ENCODE results near the gene RUNX1.

The RUNX1 gene

DNA sequence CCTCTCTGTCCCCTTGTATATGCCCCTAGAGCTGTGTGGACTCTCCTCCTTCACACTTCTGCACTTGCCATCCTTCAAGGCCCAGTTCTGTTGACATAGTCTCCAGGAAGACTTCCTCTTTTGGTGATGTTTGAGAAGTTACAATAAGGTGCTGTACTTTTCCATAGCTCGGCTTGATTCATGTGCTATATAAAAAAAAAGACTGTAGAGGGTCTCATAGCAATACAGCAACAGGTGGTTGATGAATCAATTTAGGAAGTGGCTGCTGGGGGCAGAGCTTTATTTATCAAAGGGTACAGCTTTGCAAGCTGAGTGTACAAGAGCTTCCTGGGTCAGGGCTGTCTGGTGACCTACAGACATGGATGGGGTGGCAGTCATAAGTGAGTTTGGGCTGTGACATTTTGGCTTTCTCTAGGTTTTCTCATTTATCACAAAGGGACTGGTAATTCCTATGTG is 102.7 kb downstream of the RUNX1 start:
- DNase-seq (ENCODE audit: low spot score): no peak

DNA sequence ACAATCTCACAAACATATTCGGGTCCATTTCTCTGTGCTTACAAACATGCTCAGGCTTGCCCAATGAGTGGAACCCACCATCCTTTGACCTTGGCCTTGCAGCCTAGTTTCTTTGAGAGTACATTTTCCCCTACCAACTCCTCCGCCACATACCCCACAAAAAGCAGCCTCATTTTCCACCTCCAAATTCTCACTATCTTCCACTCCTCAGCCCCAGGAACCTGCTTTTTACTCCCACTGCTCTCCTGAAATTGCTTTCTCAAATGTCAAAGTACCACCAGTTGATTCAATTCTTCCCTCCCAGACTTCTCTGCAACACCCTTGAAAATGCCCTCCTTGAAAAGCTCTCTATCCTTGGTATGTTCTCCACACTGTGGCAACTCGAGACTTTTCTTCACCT is 103.8 kb downstream of the RUNX1 start:
- no peak for DNase-seq (ENCODE audit: low spot score)

DNA sequence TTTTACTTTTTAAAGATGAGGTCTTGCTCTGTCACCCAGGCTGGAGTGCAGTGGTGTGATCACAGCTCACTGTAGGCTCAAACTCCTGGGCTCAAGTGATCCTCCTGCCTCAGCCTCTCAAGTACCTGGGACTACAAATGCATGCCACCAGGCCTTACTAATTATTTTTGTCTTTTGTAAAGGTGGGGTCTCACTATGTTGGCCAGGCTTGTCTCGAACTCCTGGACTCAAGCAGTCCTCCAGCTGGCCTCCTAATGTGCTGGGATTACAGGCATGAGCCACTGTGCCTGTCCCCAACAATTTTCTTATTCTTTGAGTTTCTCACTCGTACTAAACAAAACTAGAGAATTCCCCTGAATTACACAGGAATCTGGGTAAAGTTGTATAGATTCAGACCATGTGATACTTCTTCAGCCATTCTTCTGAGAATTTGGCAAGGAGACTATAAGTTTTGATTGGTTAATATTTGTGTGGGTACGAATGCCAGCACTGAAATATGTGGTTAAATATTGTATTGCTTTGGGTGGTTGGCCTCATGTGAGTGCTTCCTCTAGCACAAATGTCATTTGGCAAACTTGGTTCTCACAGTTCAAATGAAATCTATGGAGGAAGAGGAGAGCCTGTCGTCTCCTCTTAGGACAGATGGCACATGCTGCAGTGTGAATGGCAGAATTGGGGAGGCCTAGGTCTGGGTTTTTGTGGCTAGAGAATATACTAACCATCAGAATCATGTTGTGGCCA is 104.9 kb downstream of the RUNX1 start:
- DNase-seq (ENCODE audit: low spot score): no peak

DNA sequence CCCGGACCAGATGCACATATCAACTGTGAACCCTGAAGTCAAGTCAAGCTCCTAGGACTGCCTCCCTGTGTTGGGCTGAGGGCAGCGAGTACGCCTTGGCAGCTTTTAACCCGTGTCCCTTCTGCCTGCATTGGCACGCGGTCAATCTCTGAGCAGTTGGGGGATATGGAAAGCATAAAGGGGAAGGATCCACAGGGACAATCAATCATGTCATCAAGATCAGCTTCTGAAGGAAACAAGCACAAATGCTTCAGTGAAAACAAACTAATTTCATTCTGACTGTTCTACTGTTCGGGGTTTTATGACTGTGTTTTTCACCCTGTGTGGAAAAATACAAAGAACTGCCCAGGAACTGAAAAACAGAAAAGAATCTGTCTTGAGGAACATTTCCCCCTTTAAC is 106.2 kb downstream of the RUNX1 start:
- no peak for DNase-seq (ENCODE audit: low spot score)

DNA sequence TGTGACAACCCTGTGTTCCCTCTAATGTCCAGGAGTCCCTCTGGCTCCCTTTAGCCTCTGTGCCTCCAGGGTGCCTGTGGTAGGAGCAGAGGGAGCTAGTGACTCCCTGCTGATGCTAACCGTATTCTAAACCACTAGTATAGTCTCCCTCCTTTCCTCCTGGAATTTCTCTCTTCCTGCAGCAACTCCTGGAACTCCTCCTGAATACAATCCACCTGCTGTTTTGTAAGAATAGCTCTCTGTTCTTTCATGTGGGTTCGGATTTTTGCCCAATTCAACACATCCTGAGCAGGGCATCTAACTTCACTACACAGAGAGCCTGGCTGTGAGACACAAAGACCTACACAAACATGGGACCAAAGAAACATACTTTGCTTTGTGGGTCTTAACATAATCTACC is 107.9 kb downstream of the RUNX1 start:
- DNase-seq (ENCODE audit: low spot score): no peak

DNA sequence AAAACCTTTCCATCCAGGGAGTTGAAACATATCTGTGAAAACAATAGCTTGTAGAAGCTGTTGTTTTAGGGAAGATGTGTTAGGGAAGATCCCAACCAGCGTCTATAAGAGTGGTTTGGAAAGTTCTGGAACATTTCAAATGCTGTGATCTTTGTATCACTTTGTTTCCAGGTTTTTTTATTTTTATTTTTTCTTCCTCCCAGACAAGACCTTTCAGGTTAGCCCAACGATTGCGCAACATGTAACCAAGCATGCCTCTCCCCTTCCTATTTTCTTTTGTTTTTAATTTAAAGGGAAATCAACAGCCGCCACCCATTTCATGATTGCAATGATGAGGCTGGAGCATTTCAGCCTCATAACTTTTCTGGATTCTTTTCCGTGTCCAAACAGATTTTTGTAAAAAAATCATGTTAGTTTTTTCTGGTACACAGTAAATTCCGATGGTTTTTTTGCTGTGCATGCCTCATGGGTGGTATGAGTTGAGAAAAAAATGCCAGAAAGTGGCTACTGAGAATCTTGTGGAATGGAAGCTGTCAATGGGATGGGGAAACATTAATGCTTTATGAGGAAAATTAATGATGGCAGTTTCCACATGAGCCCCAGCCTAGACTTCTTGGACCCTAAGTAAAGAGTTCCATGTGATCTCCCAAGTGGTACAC is 109.3 kb downstream of the RUNX1 start:
- DNase-seq (ENCODE audit: low spot score): no peak

DNA sequence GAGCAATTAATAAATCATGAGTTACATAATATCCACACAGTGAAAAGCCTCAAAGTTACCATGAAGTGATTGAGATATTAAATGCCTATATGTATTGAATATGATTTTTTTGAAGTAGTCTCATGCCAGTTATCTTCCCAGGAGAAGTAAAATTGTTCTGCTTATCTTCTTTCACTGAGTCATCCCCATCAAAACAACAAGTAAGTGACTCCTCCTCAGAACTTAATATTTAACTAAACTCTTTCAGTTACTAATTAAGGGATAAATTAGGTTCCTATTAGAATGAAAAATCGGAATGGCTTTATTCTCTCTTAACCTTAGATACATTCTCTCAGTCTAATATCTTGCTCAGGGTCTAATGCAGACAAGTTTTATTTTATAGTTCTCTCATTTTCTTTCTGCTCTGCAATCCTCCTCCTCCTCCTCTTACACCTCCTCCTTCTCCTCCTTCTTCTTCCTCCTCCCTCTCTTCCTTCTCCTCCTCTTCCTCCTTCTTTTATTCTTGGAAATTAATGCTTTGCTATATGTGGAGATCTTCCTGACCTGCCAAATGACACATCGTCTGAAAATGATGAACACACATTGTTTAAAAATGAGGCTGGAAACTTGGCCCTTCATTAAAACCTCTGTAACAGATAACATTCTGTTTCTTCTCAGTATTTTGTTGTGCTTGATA is 110.9 kb downstream of the RUNX1 start:
- DNase-seq (ENCODE audit: low spot score): no peak

DNA sequence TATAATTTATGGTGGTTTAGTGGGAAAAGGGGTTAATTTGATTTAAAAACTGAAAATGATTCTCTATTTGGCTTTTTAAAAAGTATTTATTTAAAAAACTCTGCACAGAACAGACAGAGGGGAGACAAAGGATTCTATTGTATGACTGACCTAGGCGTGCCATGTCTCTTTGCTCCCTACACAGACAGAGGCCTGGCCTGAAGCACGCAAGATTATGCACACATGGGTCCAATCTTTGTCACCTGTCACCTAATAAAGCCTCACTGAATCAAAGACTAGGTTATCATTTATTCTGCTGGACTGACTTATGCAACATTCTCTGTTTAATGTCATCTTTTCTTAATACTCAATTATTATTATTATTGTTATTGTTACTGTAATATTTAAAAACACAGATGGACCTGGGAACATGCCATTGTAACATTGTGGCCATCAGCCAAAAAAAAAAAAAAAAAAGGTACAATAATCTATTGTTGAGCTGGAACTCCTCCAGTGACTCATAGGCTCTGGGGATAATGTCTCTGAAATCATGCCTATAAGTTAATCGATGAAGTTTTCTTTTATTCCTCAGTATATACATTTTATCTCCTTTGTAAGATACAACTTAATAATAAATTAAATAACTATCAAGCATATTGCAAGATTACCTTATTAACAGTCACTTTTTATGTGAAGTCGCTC is 112.1 kb downstream of the RUNX1 start:
- no peak for DNase-seq (ENCODE audit: low spot score)

DNA sequence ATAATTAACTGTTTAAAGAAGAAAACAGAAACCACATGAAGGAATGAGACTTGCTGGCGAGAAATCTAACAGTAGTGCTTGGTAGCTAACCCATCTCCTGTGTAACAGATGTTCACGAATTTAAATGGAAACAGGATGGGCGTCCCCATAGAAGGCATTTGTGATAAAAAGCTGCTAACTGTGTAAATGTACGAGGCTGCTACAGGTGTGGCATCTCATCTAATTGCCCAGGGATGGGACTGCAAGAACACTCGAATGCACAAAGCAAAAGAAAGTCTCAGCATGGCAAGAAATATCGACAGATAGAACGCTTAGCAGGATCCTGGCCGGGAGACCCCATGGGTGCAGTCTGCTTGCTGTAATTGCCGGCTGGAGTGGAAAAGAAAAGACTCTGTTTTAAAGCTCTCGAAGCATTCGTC is 112.7 kb downstream of the RUNX1 start:
- DNase-seq (ENCODE audit: low spot score): no peak

DNA sequence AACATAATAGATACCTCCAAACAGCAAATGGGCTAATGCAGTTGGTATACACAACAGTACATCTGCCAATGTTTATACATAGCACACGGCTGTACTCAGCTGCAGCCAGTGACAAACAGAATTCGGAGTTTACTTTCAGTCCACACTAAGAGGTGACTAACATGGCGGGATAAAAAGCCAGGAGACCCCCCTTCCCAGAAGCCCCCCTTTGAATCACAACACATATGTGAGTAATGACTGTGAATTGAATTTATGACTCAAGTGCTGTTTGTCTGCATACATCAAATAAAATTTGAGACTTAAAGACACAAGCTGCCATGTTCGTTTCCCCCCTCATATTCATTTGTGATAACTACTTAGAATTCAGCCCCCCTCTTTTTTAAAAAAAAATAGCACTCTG is 113.2 kb downstream of the RUNX1 start:
- DNase-seq (ENCODE audit: low spot score): no peak

DNA sequence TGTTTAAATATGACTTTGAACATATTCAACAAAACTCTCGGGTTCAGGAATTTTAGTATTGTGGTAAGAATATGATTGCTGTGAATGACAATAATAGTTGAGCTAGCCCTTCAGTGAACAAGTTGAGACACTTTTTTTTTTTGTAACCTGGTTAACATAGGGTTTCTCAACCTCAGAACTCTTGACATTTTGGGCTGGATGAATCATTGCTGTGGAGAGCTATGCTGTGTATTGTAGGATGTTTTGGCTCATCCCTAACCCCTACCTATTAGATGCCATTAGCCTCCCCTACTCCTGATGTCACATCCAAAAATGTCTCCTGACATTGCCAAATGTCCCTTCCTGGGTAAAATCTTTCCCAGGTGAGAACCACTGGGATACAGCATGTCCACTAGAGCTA is 113.7 kb downstream of the RUNX1 start:
- DNase-seq (ENCODE audit: low spot score): no peak

DNA sequence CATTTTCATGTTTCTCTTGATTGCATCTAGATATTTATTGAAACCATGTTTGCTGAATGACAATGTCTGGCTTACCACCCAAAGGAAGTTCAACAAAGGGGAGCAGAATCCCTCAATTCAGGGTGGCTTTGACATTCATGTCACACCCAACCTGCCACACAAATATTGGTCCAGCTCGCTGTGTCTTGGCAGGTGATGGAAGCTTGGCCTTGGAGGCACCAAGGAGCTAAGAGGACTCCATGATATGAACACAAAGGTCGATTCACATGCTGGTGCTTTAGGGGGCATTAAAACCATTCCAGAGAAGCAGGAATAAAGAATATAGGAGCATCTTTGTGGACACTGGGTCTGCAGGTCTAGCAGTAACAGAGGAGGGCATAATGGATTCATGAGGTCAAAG is 114.8 kb downstream of the RUNX1 start:
- DNase-seq (ENCODE audit: low spot score): no peak

DNA sequence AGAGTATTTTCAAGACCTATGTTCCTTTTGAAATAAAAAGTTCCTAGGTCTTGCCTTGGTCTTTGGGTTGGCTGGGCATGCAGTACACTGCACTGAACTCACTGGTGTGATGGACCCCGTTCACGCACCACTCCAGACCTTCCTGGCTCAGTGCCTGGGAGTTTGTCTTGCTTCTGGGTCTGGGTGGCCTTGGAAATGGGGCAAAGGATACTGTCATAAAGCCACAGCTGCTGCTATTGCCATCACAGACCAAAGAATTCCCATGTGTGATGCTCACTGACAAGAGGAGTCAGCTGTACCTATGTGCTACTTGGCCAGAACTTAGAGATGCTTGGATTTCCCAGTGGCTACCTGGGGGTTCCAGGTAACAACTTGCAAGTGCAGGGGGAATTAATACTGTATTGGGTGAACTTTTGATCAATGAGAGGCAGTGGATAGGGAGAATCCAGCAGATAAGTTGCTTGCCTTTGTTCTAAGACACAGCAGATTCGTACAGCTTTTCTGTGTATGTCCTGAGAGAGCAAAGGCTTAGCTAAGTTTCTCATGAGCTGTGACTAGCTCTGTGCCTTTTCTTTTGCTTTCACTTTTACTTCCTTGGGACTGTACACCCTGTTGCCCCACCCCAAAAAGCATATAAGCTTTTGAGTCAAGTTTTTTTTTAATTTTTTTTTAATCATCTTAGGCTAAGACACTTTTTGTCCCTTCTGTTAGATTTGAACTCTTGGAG is 115.3 kb downstream of the RUNX1 start:
- DNase-seq (ENCODE audit: low spot score): no peak

DNA sequence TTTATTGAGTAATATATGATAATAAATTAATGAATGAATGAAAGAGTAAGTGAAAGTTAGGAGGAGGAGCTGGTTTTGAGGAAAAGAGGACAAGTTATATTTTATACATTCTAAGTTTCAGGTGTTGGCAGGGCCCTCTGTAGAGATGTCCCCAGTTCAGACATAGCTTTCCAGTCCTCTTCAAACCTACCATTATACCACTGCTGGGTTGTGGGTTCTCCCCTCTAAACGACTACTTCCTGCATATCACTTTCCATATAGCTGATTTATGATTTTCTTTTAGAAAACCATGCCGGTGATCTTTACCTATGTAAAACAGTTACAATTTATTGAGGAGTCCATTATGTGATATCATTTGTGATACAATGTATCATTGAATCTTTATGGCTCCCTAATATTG is 116.9 kb downstream of the RUNX1 start:
- no peak for DNase-seq (ENCODE audit: low spot score)

DNA sequence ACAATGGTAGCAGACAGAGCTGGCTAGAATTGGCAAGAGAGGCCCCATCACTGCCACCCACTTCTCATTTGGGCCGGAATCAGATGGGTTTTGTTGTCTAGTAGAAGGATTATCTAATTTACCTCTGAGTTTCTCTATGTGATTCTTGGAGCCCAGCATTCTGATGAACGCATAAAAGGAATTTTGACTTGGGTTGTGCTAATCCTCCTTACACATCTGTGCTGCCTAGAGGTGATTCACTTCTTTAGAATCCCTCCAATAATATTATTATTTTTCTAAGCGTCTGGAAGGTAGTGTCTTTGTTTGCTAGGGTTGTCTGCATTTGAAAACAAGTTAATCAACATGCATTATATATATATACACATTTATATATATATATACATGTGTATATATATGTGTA is 118.1 kb downstream of the RUNX1 start:
- DNase-seq (ENCODE audit: low spot score): no peak

DNA sequence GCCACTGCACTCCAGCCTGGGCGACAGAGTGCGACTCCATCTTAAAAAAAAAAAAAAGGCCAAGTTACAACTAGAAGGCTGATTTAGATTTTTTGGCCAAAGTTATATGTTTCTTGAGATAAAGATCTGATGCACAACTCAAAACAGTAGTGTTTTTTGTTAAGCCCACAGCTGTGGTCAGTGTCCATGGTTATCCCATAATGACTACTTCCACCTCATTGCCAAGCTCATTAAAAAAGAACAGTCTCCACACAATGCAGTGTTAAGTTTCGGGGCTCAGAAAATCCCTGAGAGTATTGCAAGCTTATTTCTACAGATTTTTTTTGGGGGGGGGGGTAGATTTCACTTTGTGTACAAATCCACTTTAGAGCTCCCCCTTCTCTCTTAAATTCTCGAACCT is 120.5 kb downstream of the RUNX1 start:
- no peak for DNase-seq (ENCODE audit: low spot score)

DNA sequence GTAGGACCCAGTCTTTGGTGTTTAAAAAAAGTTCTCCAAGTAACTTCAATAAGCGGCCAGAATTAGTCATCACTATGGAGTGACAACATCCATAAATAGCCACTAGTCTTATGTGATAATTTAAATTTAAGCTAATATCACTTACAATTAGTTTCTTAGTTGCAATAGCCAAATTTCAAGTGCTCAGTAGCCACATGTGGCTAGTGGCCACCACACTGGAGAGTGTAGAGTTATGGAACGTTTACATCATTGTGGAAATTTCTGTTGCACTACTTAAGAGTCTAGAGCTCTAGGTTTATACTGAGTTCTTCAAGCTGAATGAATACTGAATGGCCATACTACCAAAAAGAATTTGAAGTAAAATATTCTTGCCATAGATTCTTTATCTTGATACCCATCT is 121.1 kb downstream of the RUNX1 start:
- DNase-seq (ENCODE audit: low spot score): no peak

DNA sequence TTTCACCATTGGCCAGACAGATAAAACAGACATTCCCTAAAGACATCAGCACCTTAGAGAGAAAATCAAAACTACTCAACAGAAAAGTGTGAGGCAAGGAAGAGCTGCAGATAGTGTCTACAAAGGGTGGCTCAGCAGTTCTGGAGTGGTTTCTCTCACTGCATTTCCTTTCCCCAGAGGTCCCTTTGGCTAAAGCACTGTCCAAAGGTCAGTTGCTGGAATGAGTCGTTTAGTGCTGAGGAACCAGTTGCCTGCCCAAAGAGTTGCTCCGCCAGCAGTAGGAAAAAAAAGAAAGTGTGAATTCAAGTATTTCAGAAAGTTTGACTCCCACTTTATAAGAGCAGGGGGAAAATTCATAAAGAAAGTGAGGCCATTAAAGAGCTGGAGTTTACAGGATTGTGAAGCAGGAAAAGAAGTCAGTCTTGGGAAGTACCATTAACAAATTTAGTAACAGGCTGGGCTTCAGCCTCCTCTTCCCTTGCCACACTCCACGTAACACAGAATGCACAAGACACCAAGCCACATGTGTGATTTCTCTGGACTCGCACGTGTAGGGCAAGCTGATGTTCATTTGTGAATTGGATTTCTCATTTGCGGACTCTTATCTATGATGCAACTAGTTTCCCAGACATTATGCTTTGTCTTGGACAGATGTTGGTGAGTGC is 122.2 kb downstream of the RUNX1 start:
- no peak for DNase-seq (ENCODE audit: low spot score)

DNA sequence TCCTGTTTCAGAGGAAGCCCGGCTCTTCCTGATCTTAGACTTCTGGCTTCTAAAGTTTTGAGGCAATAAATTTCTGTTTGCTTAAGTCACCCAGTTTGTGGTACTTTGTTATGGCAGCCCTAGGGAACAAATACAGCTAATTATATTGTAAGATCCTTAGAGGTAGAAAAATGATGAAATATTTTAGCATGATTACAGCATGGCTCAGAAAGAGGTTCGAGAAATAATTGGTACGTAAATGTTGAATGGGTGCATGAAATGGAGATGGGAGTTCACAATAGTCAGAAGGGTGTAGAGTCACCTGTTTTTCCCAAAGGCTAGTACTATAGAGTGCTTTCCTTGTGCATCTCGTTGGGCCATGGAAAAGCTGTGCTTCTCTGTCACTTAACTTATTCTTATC is 123.5 kb downstream of the RUNX1 start:
- no peak for DNase-seq (ENCODE audit: low spot score)

DNA sequence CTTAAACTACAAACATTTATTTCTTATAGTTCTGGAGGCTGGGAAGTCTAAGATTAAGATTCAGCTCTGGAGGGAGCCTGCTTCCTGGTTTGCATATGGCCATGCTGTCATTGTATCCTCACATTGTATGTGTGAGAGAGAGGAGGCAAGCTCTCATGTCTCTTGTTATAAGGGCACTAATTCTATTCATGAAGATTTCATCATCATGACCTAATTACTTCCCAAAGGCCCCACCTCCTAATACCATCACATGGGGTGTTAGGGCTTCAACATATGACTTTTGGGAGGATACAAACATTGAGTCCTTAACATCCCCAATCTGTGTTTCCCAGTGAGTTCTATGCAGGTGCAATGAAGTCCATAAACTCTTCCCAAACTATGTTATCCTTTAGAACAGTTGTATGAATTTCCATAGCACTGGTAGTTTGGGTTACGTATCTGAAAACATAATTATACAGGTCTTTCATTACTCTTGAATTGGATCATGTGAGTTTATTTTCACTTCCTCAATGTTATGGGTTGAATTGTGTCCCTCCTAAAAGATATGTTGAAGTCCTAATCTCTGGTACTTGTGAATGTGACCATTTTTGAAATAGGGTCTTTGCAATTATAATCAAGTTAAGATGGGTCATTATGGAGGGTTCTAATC is 124.2 kb downstream of the RUNX1 start:
- DNase-seq (ENCODE audit: low spot score): no peak

DNA sequence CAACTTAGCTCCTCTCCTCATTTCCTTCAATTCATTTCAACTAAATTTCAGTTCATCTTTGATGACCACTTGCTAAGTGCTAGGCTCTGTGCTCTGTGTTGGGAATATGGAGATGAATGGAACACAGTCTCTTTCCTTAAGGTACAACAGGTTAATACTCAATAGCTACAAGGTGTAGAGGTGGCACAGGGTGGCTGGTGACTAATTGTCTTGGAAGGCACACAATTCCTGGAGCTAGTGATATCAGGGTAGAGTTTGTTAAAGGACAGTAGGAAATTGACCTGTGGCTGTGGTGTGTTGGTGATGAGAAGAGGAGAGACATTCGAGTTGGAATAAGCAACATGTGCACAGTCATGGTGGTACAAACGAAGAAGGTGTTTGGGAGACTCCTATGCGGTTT is 124.9 kb downstream of the RUNX1 start:
- no peak for DNase-seq (ENCODE audit: low spot score)

All from cerebellar cortex (tissue), 1 donor.